ENCODE data around the gene FAM174C. TPM values are rescaled to one million over a fixed set of nuclear protein-coding genes. Genes with fewer than 3 reads are reported as not detected.

FAM174C gene
- total and polyA plus RNA-seq, 2 of the 8 experiments (the other 6 are each of a cell fraction or from before 2014, with no cell fraction given): 44.5 to 125 TPM

GRCh38 chr19:1250437-1251260 is 24.7 kb upstream of the FAM174C start (continued):
- TF ChIP-seq CHD7 (IDR thresholded peaks at IDR 0.05; ENCODE audit: insufficient replicate concordance, low read length): no peak
- peak; percentile 46 for TF ChIP-seq TAF7 (optimal IDR thresholded peaks at IDR 0.05; ENCODE audit: borderline replicate concordance, low read depth, low read length)
- TF ChIP-seq POLR2A (IDR thresholded peaks at IDR 0.05; ENCODE audit: control extremely low read depth in 1 of 2, low read depth in 2 of 2, low read length in 2 of 2): peak in 1 of 2 experiments; percentile 40; a peak in 2 of 3 replicates
- peak; percentile 63; the same call in 1 of the 2 replicates for TF ChIP-seq TEAD4 (IDR thresholded peaks at IDR 0.05; ENCODE audit: low read depth, low read length)
- peak; percentile 68; the same call in 1 of the 2 replicates for TF ChIP-seq KDM1A (IDR thresholded peaks at IDR 0.05; ENCODE audit: borderline replicate concordance, low read length)
- peak; percentile 59 for TF ChIP-seq PHF8 (conservative IDR thresholded peaks at IDR 0.05; ENCODE audit: low read depth, low read length)
- peak; percentile 7 for TF ChIP-seq KDM4A (IDR thresholded peaks at IDR 0.05; ENCODE audit: low read depth, low read length, severe bottlenecking)
- TF ChIP-seq JUND (IDR thresholded peaks at IDR 0.05; ENCODE audit: low read length): no peak
- TF ChIP-seq BACH1 (IDR thresholded peaks at IDR 0.05; ENCODE audit: low read length): 0 out of 2 replicates have a peak, but pooled peaks have one; percentile 6

Measured in H1 (cell line).